Activated CD8-positive, alpha-beta T cell treated with anti-CD3 and anti-CD28 coated beads for 36 hours (primary cell): ENCODE results near the gene CAMTA1. TPM values are rescaled to one million over a fixed set of nuclear protein-coding genes. Genes with fewer than 3 reads are reported as not detected.
A peak's percentile ranks its signal among the peaks of the same experiment; 100 is the strongest.

Experiments used
- ATAC-seq: fragments of 200-7000 bp; cut with Tn5 transposase; one replicate; pipeline ENCODE4 v1.10.0; 2021; ENCODE audit warnings: mild to moderate bottlenecking, moderate library complexity
- CTCF ChIA-PET: fragments of 350-600 bp; sonication (Branson Sonifier 250); formaldehyde crosslinking; loops from one replicate; lab custom pipeline; 2021; ENCODE audit warnings: antibody characterized with exemption; lab: Charles Lee
- POLR2A ChIA-PET: fragments of 350-600 bp; sonication (Branson Sonifier 250); formaldehyde crosslinking; loops from one replicate; lab custom pipeline; 2021; ENCODE audit warnings: antibody characterized with exemption; lab: Charles Lee
- DNase-seq: peaks from one replicate; pipeline ENCODE4 v3.0.0-alpha.2; 2020
- H3K27ac Mint-ChIP-seq: one replicate; pipeline ENCODE4 v1.8.0; 2021; ENCODE audit warnings: mild to moderate bottlenecking, mixed read lengths
- H3K27me3 Mint-ChIP-seq: one replicate; pipeline ENCODE4 v1.8.0; 2021; ENCODE audit warnings: mixed read lengths
- H3K36me3 Mint-ChIP-seq: one replicate; pipeline ENCODE4 v1.8.0; 2021; ENCODE audit warnings: low read depth, mixed read lengths
- H3K4me1 Mint-ChIP-seq: one replicate; pipeline ENCODE4 v1.8.0; 2021; ENCODE audit warnings: low read depth, mixed read lengths
- H3K4me3 Mint-ChIP-seq: one replicate; pipeline ENCODE4 v1.8.0; 2021; ENCODE audit warnings: mild to moderate bottlenecking, moderate library complexity, mixed read lengths
- H3K9me3 Mint-ChIP-seq: one replicate; pipeline ENCODE4 v1.8.0; 2021; ENCODE audit warnings: mixed read lengths
- intact Hi-C: fragments of 100-400 bp; cut with micrococcal nuclease; formaldehyde crosslinking; loops from one replicate; pipeline ENCODE4 v1.10.0; 2022
- total RNA-seq, 2 experiments: library from RNA; stranded (reverse); gene quantifications; one replicate each; pipeline ENCODE4 v1.2.3, GENCODE V29; 2021
- TF ChIP-seq, protein P1 (sequence below): fragments of 200-600 bp; IDR thresholded peaks from one replicate; pipeline ENCODE4 v1.8.0; 2022; ENCODE audit warnings: antibody characterized with exemption, mild to moderate bottlenecking

CAMTA1 gene
- total RNA-seq, 2 experiments from 2014 or later: 67.7 to 70.9 TPM

DNA sequence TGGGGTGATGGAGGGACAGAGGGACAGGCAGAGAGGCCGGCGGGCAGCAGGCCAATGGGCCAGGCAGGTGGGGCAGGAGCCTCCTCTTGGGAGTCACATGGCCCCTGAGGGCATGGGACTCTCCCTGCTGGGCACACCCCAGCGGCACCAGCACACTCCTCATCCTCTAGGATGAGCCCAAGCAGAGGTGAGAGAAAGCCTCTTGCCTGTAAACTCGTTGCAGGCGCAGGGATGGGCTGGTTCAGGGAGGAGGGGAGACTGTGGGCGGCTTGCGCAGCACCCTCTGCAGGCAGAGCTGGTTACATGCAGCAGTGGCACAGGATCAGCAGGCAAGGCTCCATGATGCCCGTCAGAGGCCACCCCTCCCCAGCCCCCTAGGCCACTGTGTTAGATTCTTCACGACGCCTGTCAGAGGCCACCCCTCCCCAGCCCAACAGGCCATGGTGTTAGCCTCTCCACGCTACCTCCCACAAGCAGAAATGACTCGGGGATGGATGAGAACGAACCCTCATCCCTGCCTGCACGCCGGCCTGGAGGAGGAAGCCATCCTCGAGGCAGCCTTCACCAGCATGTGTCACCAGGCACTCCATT is 776.2 kb downstream of the CAMTA1 start:
- H3K4me3 Mint-ChIP-seq: no peak overlapping the region
- ChIA-PET CTCF (interaction anchor here (1.3 kb wide), 1 partner anchor 21 kb away, joined by 3 read pairs; no protein-coding TSS in a partner anchor), POLR2A (no interaction called here)
- ATAC-seq (peak; percentile 83), DNase-seq (peak; percentile 32)
- intact Hi-C loops: no loop called here
- H3K4me1 Mint-ChIP-seq: no peaks in the 10 kb centered on the region
- H3K36me3 Mint-ChIP-seq: no peaks in the 10 kb centered on the region
- no peaks in the 10 kb centered on the region for H3K9me3 Mint-ChIP-seq
- TF ChIP-seq, protein P1, sequence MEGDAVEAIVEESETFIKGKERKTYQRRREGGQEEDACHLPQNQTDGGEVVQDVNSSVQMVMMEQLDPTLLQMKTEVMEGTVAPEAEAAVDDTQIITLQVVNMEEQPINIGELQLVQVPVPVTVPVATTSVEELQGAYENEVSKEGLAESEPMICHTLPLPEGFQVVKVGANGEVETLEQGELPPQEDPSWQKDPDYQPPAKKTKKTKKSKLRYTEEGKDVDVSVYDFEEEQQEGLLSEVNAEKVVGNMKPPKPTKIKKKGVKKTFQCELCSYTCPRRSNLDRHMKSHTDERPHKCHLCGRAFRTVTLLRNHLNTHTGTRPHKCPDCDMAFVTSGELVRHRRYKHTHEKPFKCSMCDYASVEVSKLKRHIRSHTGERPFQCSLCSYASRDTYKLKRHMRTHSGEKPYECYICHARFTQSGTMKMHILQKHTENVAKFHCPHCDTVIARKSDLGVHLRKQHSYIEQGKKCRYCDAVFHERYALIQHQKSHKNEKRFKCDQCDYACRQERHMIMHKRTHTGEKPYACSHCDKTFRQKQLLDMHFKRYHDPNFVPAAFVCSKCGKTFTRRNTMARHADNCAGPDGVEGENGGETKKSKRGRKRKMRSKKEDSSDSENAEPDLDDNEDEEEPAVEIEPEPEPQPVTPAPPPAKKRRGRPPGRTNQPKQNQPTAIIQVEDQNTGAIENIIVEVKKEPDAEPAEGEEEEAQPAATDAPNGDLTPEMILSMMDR: peak; percentile 17
- H3K27me3 Mint-ChIP-seq: no peaks in the 10 kb centered on the region
- no peak overlapping the region for H3K27ac Mint-ChIP-seq

DNA sequence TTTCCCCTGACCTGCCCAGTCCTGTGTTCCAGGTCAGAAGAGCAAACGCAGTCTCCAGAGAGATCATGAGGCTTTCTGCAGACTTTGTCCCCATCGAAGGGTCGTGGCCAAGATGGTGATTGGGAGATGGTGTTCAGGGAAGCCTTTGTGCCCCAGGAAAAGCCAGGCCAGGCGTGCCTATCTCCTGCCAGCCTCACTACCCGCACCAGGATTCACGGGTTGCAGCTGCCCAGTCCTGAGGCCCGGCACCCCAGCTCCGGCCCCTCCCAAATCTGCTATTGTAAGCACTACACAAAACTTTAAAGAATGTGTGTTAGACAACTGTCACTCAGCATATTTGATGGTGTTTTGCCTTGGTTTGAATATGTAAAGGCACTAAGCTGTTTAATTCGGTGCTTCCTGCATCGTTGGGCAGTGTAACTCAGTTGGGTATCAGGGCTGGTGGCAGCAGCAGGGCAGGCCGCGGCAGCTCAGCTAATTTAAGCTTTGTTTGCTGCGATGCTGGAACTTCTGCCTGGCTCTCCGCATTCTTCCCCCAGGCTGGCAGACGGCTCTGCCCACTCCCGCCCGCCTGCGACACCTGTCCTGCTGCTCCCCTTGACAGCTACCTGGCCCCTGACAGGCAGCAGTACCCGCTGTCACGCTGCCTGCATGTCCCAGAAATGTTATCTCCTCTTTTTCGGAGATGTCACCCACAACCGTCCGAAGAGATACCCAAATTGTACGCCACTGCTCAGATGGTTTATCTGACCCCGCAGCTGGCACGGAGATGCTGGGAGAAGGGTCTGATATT is 776.9 kb downstream of the CAMTA1 start:
- H3K27ac Mint-ChIP-seq: no peak overlapping the region
- no peak overlapping the region for H3K4me3 Mint-ChIP-seq
- ATAC-seq (no peak), DNase-seq (no peak)
- no peaks in the 10 kb centered on the region for H3K4me1 Mint-ChIP-seq
- TF ChIP-seq, protein P1: no peak
- no peaks in the 10 kb centered on the region for H3K27me3 Mint-ChIP-seq
- ChIA-PET CTCF (interaction anchor here (1.3 kb wide), 1 partner anchor 22 kb away, joined by 3 read pairs; no protein-coding TSS in a partner anchor), POLR2A (no interaction called here)
- no peaks in the 10 kb centered on the region for H3K36me3 Mint-ChIP-seq
- H3K9me3 Mint-ChIP-seq: no peaks in the 10 kb centered on the region
- intact Hi-C loops: no loop called here

DNA sequence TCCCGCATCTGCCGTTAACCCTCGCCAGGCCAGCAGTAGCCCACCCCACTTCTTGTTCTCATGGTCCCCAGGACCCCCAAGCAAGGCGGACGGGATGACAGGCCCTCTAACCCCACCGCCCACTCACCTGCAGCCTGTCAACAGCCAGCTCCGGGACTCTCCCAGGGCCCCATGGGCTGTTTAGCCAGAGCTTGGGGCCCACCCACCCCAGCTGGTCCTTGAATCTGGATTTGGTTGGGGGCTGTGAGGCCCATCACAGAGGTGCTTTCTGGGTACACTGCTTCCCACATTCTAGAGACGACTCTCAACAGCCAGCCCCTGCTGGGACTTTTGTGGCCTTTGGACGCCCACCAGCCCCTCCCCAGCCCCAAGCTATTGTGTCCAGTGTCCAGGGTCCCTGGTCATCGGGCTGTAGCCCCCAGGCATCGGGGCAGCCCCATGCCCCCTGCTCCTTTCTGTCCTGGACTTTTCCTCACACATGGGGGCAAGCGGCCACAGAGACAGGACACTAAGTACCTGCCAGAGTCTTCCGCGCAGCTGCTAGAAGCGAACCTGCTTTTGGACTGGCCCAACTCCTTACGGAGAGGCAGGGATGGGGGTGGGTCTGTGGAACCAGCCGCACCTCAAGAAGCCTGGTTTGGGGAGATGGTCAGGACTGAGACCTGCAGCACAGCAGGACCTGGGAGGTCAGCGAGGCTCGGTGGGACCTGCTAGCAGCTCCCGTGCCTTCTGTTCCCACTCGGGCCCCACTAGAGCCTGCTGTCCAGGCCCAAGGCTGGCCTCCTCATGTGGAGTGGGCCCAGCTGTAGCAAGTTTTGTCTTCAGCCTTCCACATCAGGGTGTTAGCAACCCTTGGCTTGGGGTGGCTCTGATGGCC is 777.7 kb downstream of the CAMTA1 start:
- intact Hi-C loops: no loop called here
- no peaks in the 10 kb centered on the region for H3K9me3 Mint-ChIP-seq
- H3K4me1 Mint-ChIP-seq: no peaks in the 10 kb centered on the region
- H3K27me3 Mint-ChIP-seq: no peaks in the 10 kb centered on the region
- H3K4me3 Mint-ChIP-seq: no peak overlapping the region
- DNase-seq (no peak), ATAC-seq (no peak)
- ChIA-PET CTCF (interaction anchor here (1.3 kb wide), 1 partner anchor 23 kb away, joined by 3 read pairs; no protein-coding TSS in a partner anchor), POLR2A (no interaction called here)
- H3K27ac Mint-ChIP-seq: no peak overlapping the region
- TF ChIP-seq, protein P1: no peak
- no peaks in the 10 kb centered on the region for H3K36me3 Mint-ChIP-seq

DNA sequence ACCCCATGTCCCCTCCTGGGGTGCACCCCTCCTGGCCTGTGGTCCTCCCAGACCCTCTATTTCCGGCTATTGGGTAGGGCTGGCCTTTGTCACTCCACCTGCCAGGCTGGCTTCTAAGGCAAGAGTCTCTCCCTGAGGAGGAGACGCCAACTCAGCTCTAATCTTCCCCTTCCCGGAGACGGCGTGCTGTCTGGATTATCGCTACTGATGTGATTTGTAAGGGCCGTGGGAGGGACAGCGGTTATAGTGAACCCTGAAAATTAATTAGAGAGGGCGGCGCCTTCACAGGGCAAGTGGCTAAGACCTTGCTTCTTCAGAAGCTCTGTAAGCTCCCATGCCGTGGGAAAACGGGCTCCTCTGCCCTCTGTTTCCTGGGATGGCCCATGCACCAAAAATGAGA is 778.9 kb downstream of the CAMTA1 start:
- ATAC-seq (no peak), DNase-seq (no peak)
- ChIA-PET POLR2A (interaction anchor here (0.6 to 1.0 kb wide), 2 partner anchors 65 to 1911 kb away, joined by 3 read pairs; no protein-coding TSS in a partner anchor), CTCF (no interaction called here)
- TF ChIP-seq, protein P1: no peak
- no peaks in the 10 kb centered on the region for H3K9me3 Mint-ChIP-seq
- H3K4me3 Mint-ChIP-seq: no peak overlapping the region
- H3K27ac Mint-ChIP-seq: no peak overlapping the region
- H3K4me1 Mint-ChIP-seq: no peaks in the 10 kb centered on the region
- intact Hi-C loops: no loop called here
- no peaks in the 10 kb centered on the region for H3K27me3 Mint-ChIP-seq
- H3K36me3 Mint-ChIP-seq: no peaks in the 10 kb centered on the region
